Common myeloid progenitor, CD34-positive (primary cell): ENCODE data around the gene SERPINA5.

Source experiments
- CTCF ChIA-PET: fragments of 350-600 bp; sonication (Branson Sonifier 250); formaldehyde crosslinking; loops from one replicate; lab custom pipeline; 2021; ENCODE audit warnings: antibody characterized with exemption; lab: Charles Lee
- POLR2A ChIA-PET: fragments of 350-600 bp; sonication (Branson Sonifier 250); formaldehyde crosslinking; loops from one replicate; lab custom pipeline; 2021; ENCODE audit warnings: antibody characterized with exemption; lab: Charles Lee
- DNase-seq, 3 donors: peaks; one replicate each; pipeline versions ENCODE4 v3.0.0 to v3.0.0-alpha.2; 2013
- H3K27ac ChIP-seq, 2 experiments: 1 replicate in 1 of 2; 2 replicates in 1 of 2; pipeline ENCODE4 v1.7.0; 2013; ENCODE audit warnings: inconsistent platforms in 2 of 2, low read length in 2 of 2, mild to moderate bottlenecking in 2 of 2, low read depth in 1 of 2, moderate library complexity in 1 of 2; ENCODE audit not compliant: severe bottlenecking in 2 of 2, insufficient read depth in 1 of 2, poor library complexity in 1 of 2
- H3K27me3 ChIP-seq, 5 experiments: replicated peaks in 2 of 5; 1 replicate in 3 of 5; 2 replicates in 2 of 5; pipeline versions ENCODE4 v1.6.1 to v1.7.0; 2013; ENCODE audit warnings: low read length in 4 of 5, mild to moderate bottlenecking in 2 of 5, moderate library complexity in 2 of 5, inconsistent platforms in 1 of 5; ENCODE audit not compliant: insufficient read depth in 5 of 5, control insufficient read depth in 4 of 5
- H3K36me3 ChIP-seq, 4 experiments: 1 replicate in 2 of 4; 2 replicates in 2 of 4; pipeline versions ENCODE4 v1.6.1 to v1.7.0; 2013; ENCODE audit warnings: low read length in 3 of 4, control low read depth in 1 of 4, mild to moderate bottlenecking in 1 of 4; ENCODE audit not compliant: control insufficient read depth in 4 of 4, insufficient read depth in 4 of 4
- H3K4me1 ChIP-seq, 4 experiments: 1 replicate in 3 of 4; 2 replicates in 1 of 4; pipeline versions ENCODE4 v1.6.1 to v1.7.1; 2013; ENCODE audit warnings: low read length in 3 of 4, mild to moderate bottlenecking in 3 of 4, control low read depth in 1 of 4, inconsistent platforms in 1 of 4, moderate library complexity in 1 of 4; ENCODE audit not compliant: control insufficient read depth in 4 of 4, insufficient read depth in 4 of 4; ENCODE audit errors: control extremely low read depth in 1 of 4
- H3K4me3 ChIP-seq, 7 experiments: 1 replicate in 4 of 7; 2 replicates in 3 of 7; pipeline versions ENCODE4 v1.5.1 to v1.7.0; 2013; ENCODE audit warnings: mild to moderate bottlenecking in 7 of 7, low read length in 6 of 7, moderate library complexity in 6 of 7, inconsistent platforms in 2 of 7, low read depth in 2 of 7, control low read depth in 1 of 7; ENCODE audit not compliant: insufficient read depth in 4 of 7, control insufficient read depth in 1 of 7; ENCODE audit errors: extremely low read depth in 1 of 7
- H3K9me3 ChIP-seq, 5 experiments: 1 replicate in 4 of 5; 2 replicates in 1 of 5; pipeline versions ENCODE4 v1.6.1 to v1.7.1; 2013; ENCODE audit warnings: low read length in 4 of 5, mild to moderate bottlenecking in 2 of 5, inconsistent platforms in 1 of 5, low read depth in 1 of 5, moderate library complexity in 1 of 5; ENCODE audit not compliant: control insufficient read depth in 4 of 5, insufficient read depth in 2 of 5; ENCODE audit errors: control extremely low read depth in 1 of 5
- WGBS: methylation state at CpG from one replicate; pipeline ENCODE4 v1.1.5; 2013; ENCODE audit not compliant: insufficient coverage; 5-methylcytosine and 5-hydroxymethylcytosine counted together

SERPINA5 gene

DNA sequence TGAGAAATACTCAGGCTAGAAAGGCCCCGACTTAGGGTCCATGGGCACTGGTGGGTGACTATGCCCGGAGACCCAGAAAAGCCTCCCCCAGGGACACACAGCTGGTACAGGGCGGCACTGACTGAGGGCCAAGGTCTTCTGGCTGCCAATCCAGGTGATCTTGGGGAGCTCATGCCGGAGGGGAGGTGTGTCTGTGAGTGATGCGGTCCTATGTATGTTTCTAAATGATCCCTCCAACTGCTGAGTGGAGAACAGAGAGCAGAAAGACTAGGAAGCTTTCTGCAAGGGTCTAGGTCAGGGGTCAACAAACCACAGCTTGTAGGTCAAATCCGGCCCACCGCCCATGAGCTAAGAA, 19.6 kb upstream of the SERPINA5 start:
- 88% methylated on average over 3 of the region's 7 CpGs for WGBS
- ChIA-PET CTCF (interaction anchor here (1.2 to 2.5 kb wide), 3 partner anchors 9 to 13 kb away, joined by 4 to 9 read pairs (median 5); no protein-coding TSS in a partner anchor), POLR2A (no interaction called here)
- H3K27ac ChIP-seq = no peak overlapping the region
- no peaks in the 10 kb centered on the region for H3K36me3 ChIP-seq
- H3K27me3 ChIP-seq = peaks cover 0 to 2% (median 0%) of the 10 kb centered on the region in 5 experiments
- no peaks in the 10 kb centered on the region for H3K4me1 ChIP-seq
- no peak overlapping the region for H3K4me3 ChIP-seq
- DNase-seq = no peak
- no peaks in the 10 kb centered on the region for H3K9me3 ChIP-seq

DNA sequence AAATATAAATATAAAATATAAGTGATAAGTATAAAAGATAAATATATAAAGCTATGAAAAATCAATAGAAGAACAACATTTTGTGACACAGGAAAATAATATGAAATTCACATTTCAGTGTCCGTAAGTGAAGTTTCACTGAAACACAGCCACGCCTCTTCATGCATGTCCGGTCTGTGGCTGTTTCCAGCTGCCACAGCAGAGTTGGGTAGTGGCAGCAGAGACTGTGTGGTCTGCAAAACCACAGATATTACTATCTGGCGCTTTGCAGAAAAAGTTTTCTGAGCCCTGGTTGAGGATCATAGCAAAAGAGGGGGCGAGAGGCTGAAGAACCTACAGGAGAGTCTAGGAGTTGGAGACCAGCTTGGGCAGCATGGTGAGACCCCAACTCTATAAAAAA, 19.2 kb upstream of the SERPINA5 start:
- Histone ChIP-seq H3K4me1 (no peaks in the 10 kb centered on the region), H3K27me3 (peaks cover 0 to 2% (median 0%) of the 10 kb centered on the region in 5 experiments), H3K36me3 (no peaks in the 10 kb centered on the region), H3K27ac (no peak overlapping the region), H3K4me3 (no peak overlapping the region), H3K9me3 (no peaks in the 10 kb centered on the region)
- DNase-seq = peak; percentile 3 to 46 (median 45)
- ChIA-PET CTCF (interaction anchor here (1.2 to 2.5 kb wide), 2 partner anchors 9 to 11 kb away, joined by 4 to 5 read pairs; no protein-coding TSS in a partner anchor), POLR2A (no interaction called here)
- WGBS = 82% methylated on average over 5 of the region's 5 CpGs

DNA sequence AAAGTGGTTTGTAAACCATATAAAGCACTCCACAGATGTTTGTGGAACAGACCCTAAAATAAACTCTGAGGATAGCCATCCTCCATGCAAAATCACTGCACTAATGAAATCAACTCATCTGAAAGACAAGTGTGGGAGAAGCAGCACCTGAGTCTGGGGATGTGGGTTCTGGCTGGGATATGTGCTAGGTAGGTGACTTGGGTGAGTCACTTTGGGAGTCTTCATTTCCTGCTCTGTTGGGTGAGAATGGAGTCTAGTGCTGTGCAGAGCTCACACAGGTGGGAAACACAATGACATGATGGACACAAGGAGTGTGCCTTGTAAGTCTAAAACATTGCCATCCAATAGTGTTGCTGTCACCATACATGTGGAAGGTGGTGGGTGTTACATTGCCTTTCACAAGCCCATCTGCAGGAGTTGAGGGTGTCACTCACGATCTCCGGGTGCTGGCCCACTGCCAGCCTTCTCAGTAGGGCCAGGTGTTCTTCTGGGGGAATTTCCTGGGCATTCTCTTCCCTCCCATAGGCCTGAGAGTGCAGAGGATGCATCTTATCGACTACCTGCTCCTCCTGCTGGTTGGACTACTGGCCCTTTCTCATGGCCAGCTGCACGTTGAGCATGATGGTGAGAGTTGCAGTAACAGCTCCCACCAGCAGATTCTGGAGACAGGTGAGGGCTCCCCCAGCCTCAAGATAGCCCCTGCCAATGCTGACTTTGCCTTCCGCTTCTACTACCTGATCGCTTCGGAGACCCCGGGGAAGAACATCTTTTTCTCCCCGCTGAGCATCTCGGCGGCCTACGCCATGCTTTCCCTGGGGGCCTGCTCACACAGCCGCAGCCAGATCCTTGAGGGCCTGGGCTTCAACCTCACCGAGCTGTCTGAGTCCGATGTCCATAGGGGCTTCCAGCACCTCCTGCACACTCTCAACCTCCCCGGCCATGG, 18.0 kb upstream of the SERPINA5 start:
- peaks cover 0 to 1% (median 0%) of the 10 kb centered on the region in 5 experiments for H3K27me3 ChIP-seq
- no peaks in the 10 kb centered on the region for H3K4me1 ChIP-seq
- no peak overlapping the region for H3K4me3 ChIP-seq
- no peaks in the 10 kb centered on the region for H3K36me3 ChIP-seq
- POLR2A ChIA-PET = no interaction called here
- WGBS = 95% methylated on average over 16 of the region's 16 CpGs
- no peaks in the 10 kb centered on the region for H3K9me3 ChIP-seq
- no peak for DNase-seq
- no peak overlapping the region for H3K27ac ChIP-seq
- CTCF ChIA-PET = no interaction called here

DNA sequence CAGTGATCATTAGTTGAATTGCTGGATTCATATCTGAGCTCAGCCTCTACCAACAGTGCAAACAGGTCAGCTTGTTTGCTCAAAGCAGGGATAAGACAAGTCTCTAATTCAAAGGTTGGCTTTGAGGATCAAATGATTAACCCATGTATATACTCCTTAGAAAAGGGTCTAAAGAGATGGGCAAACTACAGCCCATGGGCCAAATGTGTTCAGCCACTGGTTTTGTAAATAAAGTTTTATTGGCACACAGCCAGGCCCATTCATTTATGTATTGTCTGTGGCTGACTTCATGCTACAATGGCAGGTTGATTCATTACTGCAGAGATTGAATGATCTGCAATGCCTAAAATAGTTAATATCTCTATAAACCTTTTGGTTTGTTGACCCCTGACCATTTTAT, 16.8 kb upstream of the SERPINA5 start:
- peaks cover 0 to 1% (median 0%) of the 10 kb centered on the region in 5 experiments for H3K27me3 ChIP-seq
- no peaks in the 10 kb centered on the region for H3K36me3 ChIP-seq
- H3K27ac ChIP-seq = no peak overlapping the region
- ChIA-PET CTCF (no interaction called here), POLR2A (no interaction called here)
- no peaks in the 10 kb centered on the region for H3K4me1 ChIP-seq
- no peak for DNase-seq
- H3K9me3 ChIP-seq = no peaks in the 10 kb centered on the region
- no peak overlapping the region for H3K4me3 ChIP-seq

- Histone ChIP-seq H3K36me3 (no peaks in the 10 kb centered on the region), H3K9me3 (no peaks in the 10 kb centered on the region), H3K4me1 (no peaks in the 10 kb centered on the region), H3K27ac (no peak overlapping the region), H3K4me3 (no peak overlapping the region), H3K27me3 (peaks cover 0 to 1% (median 0%) of the 10 kb centered on the region in 5 experiments)
- ChIA-PET POLR2A (no interaction called here), CTCF (no interaction called here)
- DNase-seq = no peak
- 98% methylated on average over 7 of the region's 9 CpGs for WGBS
Observed at GRCh38 chr14:94568186-94568585, 13.0 kb upstream of the SERPINA5 start.

GRCh38 chr14:94569381-94570001, 11.7 kb upstream of the SERPINA5 start:
- Histone ChIP-seq H3K27me3 (peaks cover 0 to 1% (median 0%) of the 10 kb centered on the region in 5 experiments), H3K9me3 (no peaks in the 10 kb centered on the region), H3K4me3 (no peak overlapping the region), H3K4me1 (no peaks in the 10 kb centered on the region), H3K27ac (no peak overlapping the region), H3K36me3 (no peaks in the 10 kb centered on the region)
- CTCF ChIA-PET = no interaction called here
- no peak for DNase-seq
- WGBS = 91% methylated on average over 16 of the region's 20 CpGs
- POLR2A ChIA-PET = no interaction called here

GRCh38 chr14:94570002-94570400, 11.2 kb upstream of the SERPINA5 start:
- Histone ChIP-seq H3K9me3 (no peaks in the 10 kb centered on the region), H3K4me1 (no peaks in the 10 kb centered on the region), H3K4me3 (no peak overlapping the region), H3K36me3 (no peaks in the 10 kb centered on the region), H3K27ac (no peak overlapping the region), H3K27me3 (peaks cover 0 to 1% (median 0%) of the 10 kb centered on the region in 5 experiments)
- DNase-seq = no peak
- WGBS = 90% methylated on average over 5 of the region's 6 CpGs
- CTCF ChIA-PET = interaction anchor here (1.3 kb wide), 1 partner anchor 8 kb away, joined by 4 read pairs; the partner anchor contains the start of gene SERPINA4
- POLR2A ChIA-PET = no interaction called here
